K562 (cell line): ENCODE data around the gene CRABP2. TPM values are rescaled to one million over a fixed set of nuclear protein-coding genes. Genes with fewer than 3 reads are reported as not detected.
A peak's percentile ranks its signal among the peaks of the same experiment; 100 is the strongest.

Experiments
- BRCA1 ChIP-seq, 2 experiments: fragments of 450-650 bp in 1 of 2; sonication (generic) in 1 of 2; formaldehyde crosslinking in 1 of 2; IDR thresholded peaks; 2 replicates each; pipeline versions ENCODE4 v1.5.0 to v1.6.1; 2017 to 2020; ENCODE audit warnings: mild to moderate bottlenecking in 1 of 2, missing genetic modification reagents in 1 of 2
- CGGBP1 ChIP-seq: fragments of 250-450 bp; sonication (Bioruptor Pico); IDR thresholded peaks from 2 replicates; pipeline ENCODE4 v1.9.0; 2021; ENCODE audit warnings: mild to moderate bottlenecking
- CLOCK ChIP-seq: fragments of 250-450 bp; sonication (Bioruptor Pico); IDR thresholded peaks from 2 replicates; pipeline ENCODE4 v1.4.0; 2020; ENCODE audit warnings: mild to moderate bottlenecking, moderate library complexity, borderline replicate concordance
- EGR1 ChIP-seq: fragments of 450-650 bp; conservative IDR thresholded peaks from 2 replicates; pipeline ENCODE4 v1.6.1; 2017; ENCODE audit warnings: mild to moderate bottlenecking
- EHMT2 ChIP-seq: fragments of 450-650 bp; IDR thresholded peaks from 2 replicates; pipeline ENCODE4 v1.6.1; 2018; ENCODE audit warnings: antibody characterized with exemption
- GTF2A2 ChIP-seq: IDR thresholded peaks from 2 replicates; pipeline ENCODE4 v1.6.1; 2016; ENCODE audit warnings: mild to moderate bottlenecking, missing genetic modification characterization, missing compliant biosample characterization
- GTF2E2 ChIP-seq: fragments of 200-800 bp; sonication (Bioruptor generic); IDR thresholded peaks from 2 replicates; pipeline ENCODE4 v1.6.1; 2016; ENCODE audit warnings: missing genetic modification characterization, missing compliant biosample characterization
- GTF2F1 ChIP-seq: IDR thresholded peaks from 2 replicates; pipeline ENCODE4 v1.6.1; 2011; ENCODE audit warnings: low read depth, low read length, improper control_type of control experiment
- ILK ChIP-seq: fragments of 450-650 bp; IDR thresholded peaks from 2 replicates; pipeline ENCODE4 v1.6.1; 2016; ENCODE audit warnings: missing genetic modification characterization, low read depth, mild to moderate bottlenecking, missing compliant biosample characterization, moderate library complexity, borderline replicate concordance
- MXD1 ChIP-seq: fragments of 250-450 bp; sonication (Bioruptor Pico); IDR thresholded peaks from 2 replicates; pipeline ENCODE4 v1.8.0; 2021; ENCODE audit warnings: borderline replicate concordance, mild to moderate bottlenecking, moderate library complexity; ENCODE audit not compliant: poor library complexity, severe bottlenecking
- MYC ChIP-seq, 2 experiments: fragments of 250-450 bp in 1 of 2; sonication (Bioruptor Pico) in 1 of 2; IDR thresholded peaks; 2 replicates each; pipeline versions ENCODE4 v1.5.1 to v1.6.1; 2012 to 2021; ENCODE audit warnings: low read depth in 2 of 2, borderline replicate concordance in 1 of 2, improper control_type of control experiment in 1 of 2, low read length in 1 of 2, mild to moderate bottlenecking in 1 of 2, moderate library complexity in 1 of 2
- PRMT5 ChIP-seq: sonication (generic); formaldehyde crosslinking; IDR thresholded peaks from 2 replicates; pipeline ENCODE4 v1.5.0; 2020; ENCODE audit warnings: missing genetic modification reagents
- PYGO2 ChIP-seq: fragments of 450-650 bp; IDR thresholded peaks from 2 replicates; pipeline ENCODE4 v1.6.1; 2016; ENCODE audit warnings: mild to moderate bottlenecking, missing genetic modification characterization, moderate library complexity, missing compliant biosample characterization
- RAD21 ChIP-seq, 2 experiments: fragments of 250-450 bp in 1 of 2; fragments of 450-650 bp in 1 of 2; sonication (Bioruptor Pico) in 1 of 2; formaldehyde crosslinking in 1 of 2; IDR thresholded peaks in 1 of 2; conservative IDR thresholded peaks in 1 of 2; 2 replicates each; pipeline versions ENCODE4 v1.4.0 to v1.8.0; 2020 to 2022; ENCODE audit warnings: mild to moderate bottlenecking in 2 of 2, moderate library complexity in 1 of 2
- SREBF1 ChIP-seq: fragments of 150-350 bp; IDR thresholded peaks from 2 replicates; pipeline ENCODE4 v1.6.1; 2014; ENCODE audit warnings: antibody characterized with exemption, low read depth, low read length, borderline replicate concordance
- STAG1 ChIP-seq: sonication (generic); formaldehyde crosslinking; IDR thresholded peaks from 2 replicates; pipeline ENCODE4 v1.5.0; 2020; ENCODE audit warnings: missing genetic modification reagents, borderline replicate concordance
- TBP ChIP-seq: optimal IDR thresholded peaks from 2 replicates; pipeline ENCODE3; 2011; ENCODE audit warnings: low read depth, low read length, improper control_type of control experiment
- ZKSCAN8 ChIP-seq: fragments of 200-800 bp; sonication (Bioruptor generic); IDR thresholded peaks from 2 replicates; pipeline ENCODE4 v1.6.1; 2016; ENCODE audit warnings: missing genetic modification characterization, missing compliant biosample characterization
- ZNF766 ChIP-seq: fragments of 200-800 bp; sonication (Bioruptor generic); conservative IDR thresholded peaks from 2 replicates; pipeline ENCODE4 v1.6.1; 2016; ENCODE audit warnings: missing genetic modification characterization, missing compliant biosample characterization
- polyA plus RNA-seq, 8 experiments: library from polyadenylated mRNA; depleted of rRNA in 4 of 8; stranded (reverse) in 5 of 8; unstranded in 3 of 8; fragments of >200 nt; fragmentation: Nextera tagmentation in 2 of 8; fragmentation: Illumina TruSeq in 1 of 8; extraction: Ambion mirVana in 2 of 8; extraction: Trizol in 1 of 8; gene quantifications; 2 replicates each; pipeline versions ENCODE4 v1.2.1 to v1.2.3, GENCODE V29; 2011 to 2014; ENCODE audit warnings: inconsistent platforms in 1 of 8, missing spikeins in 1 of 8
- total RNA-seq, 7 experiments: library from RNA; depleted of rRNA in 6 of 7; stranded (reverse); fragments of >200 nt in 6 of 7; fragmentation: Illumina TruSeq in 2 of 7; extraction: Trizol in 2 of 7; gene quantifications; 2 replicates each; pipeline versions ENCODE4 v1.2.1 to v1.2.3, GENCODE V29; 2011 to 2021; ENCODE audit warnings: low replicate concordance in 1 of 7
- TF ChIP-seq, protein P1 (sequence below): sonication (generic); formaldehyde crosslinking; IDR thresholded peaks from 2 replicates; pipeline ENCODE4 v1.8.0; 2022; ENCODE audit warnings: mild to moderate bottlenecking, low read depth, missing genetic modification reagents

The CRABP2 gene
- total and polyA plus RNA-seq, 9 of the 15 experiments (the other 6 are each of a cell fraction or from before 2014, with no cell fraction given), result 0.30 to 2.5 (median 0.82) TPM

DNA sequence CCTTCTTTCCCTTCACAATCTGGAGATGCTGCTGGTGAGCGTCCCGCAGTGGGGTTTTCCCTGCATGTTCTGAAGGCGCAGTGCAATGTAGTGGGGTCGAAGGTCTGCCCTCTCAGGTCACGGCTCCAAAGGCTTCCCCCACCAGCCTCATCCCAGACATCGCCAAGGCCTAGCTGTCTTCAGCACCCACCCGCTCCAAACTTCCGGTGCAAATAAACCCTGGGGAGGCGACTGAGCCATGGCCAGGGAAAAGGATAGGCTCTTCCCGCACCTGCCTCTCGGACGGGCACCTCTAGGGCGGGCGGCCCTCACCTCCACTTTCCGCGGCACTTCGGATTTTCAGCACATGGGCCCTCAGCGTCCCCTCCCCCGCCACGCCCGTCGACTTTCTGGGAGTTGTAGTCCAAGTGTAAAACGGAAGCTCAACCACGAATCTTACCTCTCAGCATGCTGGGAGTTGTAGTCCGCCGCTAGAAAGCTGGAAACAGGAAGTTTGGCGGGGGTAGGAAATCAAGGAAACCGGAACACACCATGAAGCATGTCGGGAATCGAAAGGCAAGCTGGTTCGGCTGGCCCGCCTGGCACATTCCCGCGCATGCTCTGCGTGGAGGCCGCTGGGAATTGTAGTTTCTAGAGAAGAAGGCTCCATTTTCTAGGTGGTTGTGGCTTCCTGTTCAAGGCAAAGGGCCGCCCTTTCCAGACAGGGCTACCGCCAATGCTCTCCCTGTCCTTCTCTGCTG is 35.5 kb upstream of the CRABP2 start, which contains the start of gene MRPL24 (continued):
- TF ChIP-seq ZNF766 (CRISPR knock-in tag) (peak; percentile 97), EGR1 (peak; percentile 78), MXD1 (CRISPR knock-in tag) (peak; percentile 79), ZKSCAN8 (no peak), PRMT5 (no peak), STAG1 (CRISPR knock-in tag) (no peak), TBP (peak; percentile 6), CLOCK (CRISPR knock-in tag) (no peak), RAD21 (CRISPR knock-in tag; conservative IDR thresholded peaks at IDR 0.05 in 1 of 2, IDR thresholded peaks at IDR 0.05 in 1 of 2) (0 out of 4 replicates have a peak, but pooled peaks of 1 of the 2 experiments have one; percentile 12), BRCA1 (IDR thresholded peaks at IDR 0.05) (no peak), BRCA1 (CRISPR knock-in tag; IDR thresholded peaks at IDR 0.05) (0 out of 2 replicates have a peak, but pooled peaks have one; percentile 55), EHMT2 (no peak), GTF2E2 (tag) (no peak), SREBF1 (no peak; the same call in 1 of the 2 replicates), GTF2A2 (no peak), GTF2F1 (0 out of 2 replicates have a peak, but pooled peaks have one; percentile 15), CGGBP1 (CRISPR knock-in tag) (no peak), PYGO2 (0 out of 2 replicates have a peak, but pooled peaks have one; percentile 39), ILK (tag) (no peak), MYC (IDR thresholded peaks at IDR 0.05; ENCODE audit: low read depth, low read length) (peak; percentile 99), MYC (CRISPR knock-in tag; IDR thresholded peaks at IDR 0.05; ENCODE audit: borderline replicate concordance, low read depth) (peak; percentile 91; the same call in 1 of the 2 replicates)
- TF ChIP-seq, protein P1, sequence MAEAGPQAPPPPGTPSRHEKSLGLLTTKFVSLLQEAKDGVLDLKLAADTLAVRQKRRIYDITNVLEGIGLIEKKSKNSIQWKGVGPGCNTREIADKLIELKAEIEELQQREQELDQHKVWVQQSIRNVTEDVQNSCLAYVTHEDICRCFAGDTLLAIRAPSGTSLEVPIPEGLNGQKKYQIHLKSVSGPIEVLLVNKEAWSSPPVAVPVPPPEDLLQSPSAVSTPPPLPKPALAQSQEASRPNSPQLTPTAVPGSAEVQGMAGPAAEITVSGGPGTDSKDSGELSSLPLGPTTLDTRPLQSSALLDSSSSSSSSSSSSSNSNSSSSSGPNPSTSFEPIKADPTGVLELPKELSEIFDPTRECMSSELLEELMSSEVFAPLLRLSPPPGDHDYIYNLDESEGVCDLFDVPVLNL, result peak; percentile 53
